ENCODE data around the gene CAPN14. TPM values are rescaled to one million over a fixed set of nuclear protein-coding genes. Genes with fewer than 3 reads are reported as not detected.

CAPN14 gene
- under 1 TPM; 0.04 to 0.07 (median 0.06) TPM for polyA plus RNA-seq (ENCODE audit: insufficient read length in 3 of 3)

GRCh38 chr2:31217465-31218200, at the start of gene CAPN14:
CAPN14 (minus strand) TSS chr2:31217515; CDS start chr2:31205447, 12,068 bp downstream.
- no peak for DNase-seq (ENCODE audit: low read depth in 3 of 3, low spot score in 2 of 3)

GRCh38 chr2:31266804-31267203, 49.5 kb upstream of the CAPN14 start:
- DNase-seq (ENCODE audit: low read depth in 3 of 3, low spot score in 2 of 3) = no peak

GRCh38 chr2:31265234-31265633, 47.9 kb upstream of the CAPN14 start:
- no peak for DNase-seq (ENCODE audit: low read depth in 3 of 3, low spot score in 2 of 3)

GRCh38 chr2:31263636-31264190, 46.4 kb upstream of the CAPN14 start:
- no peak for DNase-seq (ENCODE audit: low read depth in 3 of 3, low spot score in 2 of 3)

- DNase-seq (ENCODE audit: low read depth in 3 of 3, low spot score in 2 of 3) = no peak
These were observed 43.6 kb upstream of the CAPN14 start for GRCh38 chr2:31260870-31261269.

- DNase-seq (ENCODE audit: low read depth in 3 of 3, low spot score in 2 of 3) = no peak
These were observed 41.8 kb upstream of the CAPN14 start for GRCh38 chr2:31259075-31259474.

GRCh38 chr2:31258351-31258750, 41.0 kb upstream of the CAPN14 start:
- no peak for DNase-seq (ENCODE audit: low read depth in 3 of 3, low spot score in 2 of 3)

GRCh38 chr2:31256611-31257382, 39.5 kb upstream of the CAPN14 start:
- DNase-seq (ENCODE audit: low read depth in 3 of 3, low spot score in 2 of 3) = no peak

GRCh38 chr2:31255911-31256571, 38.7 kb upstream of the CAPN14 start:
- DNase-seq (ENCODE audit: low read depth in 3 of 3, low spot score in 2 of 3) = no peak

GRCh38 chr2:31254237-31255203, 37.2 kb upstream of the CAPN14 start:
- DNase-seq (ENCODE audit: low read depth in 3 of 3, low spot score in 2 of 3) = no peak

GRCh38 chr2:31253356-31254131, 36.2 kb upstream of the CAPN14 start:
- DNase-seq (ENCODE audit: low read depth in 3 of 3, low spot score in 2 of 3) = no peak

- DNase-seq (ENCODE audit: low read depth in 3 of 3, low spot score in 2 of 3) = no peak
These were observed 34.5 kb upstream of the CAPN14 start for GRCh38 chr2:31251851-31252250.

- no peak for DNase-seq (ENCODE audit: low read depth in 3 of 3, low spot score in 2 of 3)
These were observed 33.7 kb upstream of the CAPN14 start for GRCh38 chr2:31251018-31251417.

GRCh38 chr2:31249009-31249690, 31.8 kb upstream of the CAPN14 start:
- DNase-seq (ENCODE audit: low read depth in 3 of 3, low spot score in 2 of 3) = no peak

- no peak for DNase-seq (ENCODE audit: low read depth in 3 of 3, low spot score in 2 of 3)
These were observed 30.8 kb upstream of the CAPN14 start for GRCh38 chr2:31248139-31248538.

GRCh38 chr2:31247711-31248110, 30.4 kb upstream of the CAPN14 start:
- DNase-seq (ENCODE audit: low read depth in 3 of 3, low spot score in 2 of 3) = no peak

GRCh38 chr2:31246184-31246852, 29.0 kb upstream of the CAPN14 start:
- DNase-seq (ENCODE audit: low read depth in 3 of 3, low spot score in 2 of 3) = no peak

GRCh38 chr2:31244101-31244500, 26.8 kb upstream of the CAPN14 start:
- DNase-seq (ENCODE audit: low read depth in 3 of 3, low spot score in 2 of 3) = no peak
